ENCODE results near the gene LTBP4. TPM values are rescaled to one million over a fixed set of nuclear protein-coding genes. Genes with fewer than 3 reads are reported as not detected.
A peak's percentile ranks its signal among the peaks of the same experiment; 100 is the strongest.

The LTBP4 gene
- total RNA-seq, 1 donor from 2014 or later: 46.9 TPM

DNA sequence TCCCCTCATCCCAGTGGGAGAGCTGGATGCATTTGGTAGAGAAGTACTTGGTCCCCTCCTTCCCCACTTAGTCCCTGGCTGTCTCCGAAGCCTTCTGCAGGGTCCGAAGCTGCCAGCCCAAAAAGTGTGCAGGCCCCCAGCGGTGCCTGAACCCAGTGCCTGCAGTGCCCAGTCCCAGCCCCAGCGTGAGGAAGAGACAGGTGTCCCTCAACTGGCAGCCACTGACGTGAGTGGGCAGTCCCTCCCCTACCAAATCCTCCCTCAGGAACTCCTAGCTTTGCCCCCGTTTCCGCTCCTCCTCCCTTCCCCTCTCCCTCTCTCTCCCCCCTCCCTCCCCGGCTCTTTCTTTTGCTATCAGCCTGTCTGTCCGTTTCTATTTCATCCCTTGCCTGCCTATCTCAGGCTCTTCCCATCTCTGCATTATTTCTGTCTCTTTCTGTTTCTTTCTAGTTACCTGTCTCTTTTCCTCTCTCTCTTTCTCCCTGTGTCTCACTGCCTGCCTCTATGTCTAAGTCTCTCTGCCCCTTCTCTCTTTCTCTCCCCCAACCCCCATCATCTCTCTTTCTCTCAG is 1.8 kb upstream of the LTBP4 start:
- Histone ChIP-seq H3K36me3 (ENCODE audit: insufficient read depth, low read length) (no peaks in the 10 kb centered on the region), H3K79me2 (ENCODE audit: insufficient read depth, low read length) (no peaks in the 10 kb centered on the region), H3K4me2 (ENCODE audit: low read length) (peak overlapping the region; percentile 86), H3K4me1 (ENCODE audit: insufficient read depth, low read length) (peaks cover 49% of the 10 kb centered on the region), H3K9me3 (ENCODE audit: insufficient read depth, low read depth, low read length) (no peaks in the 10 kb centered on the region), H3K27me3 (ENCODE audit: insufficient read depth, low read length) (no peaks in the 10 kb centered on the region), H2AFZ (ENCODE audit: low read depth, low read length) (no peak overlapping the region), H4K20me1 (ENCODE audit: insufficient read depth, low read length) (peaks cover 14% of the 10 kb centered on the region), H3K9ac (ENCODE audit: low read length) (peak overlapping the region; percentile 12), H3K27ac (ENCODE audit: low read depth, low read length) (no peak overlapping the region), H3K4me3 (ENCODE audit: insufficient read depth, low read depth, low read length) (no peak overlapping the region)
- no peaks in the 10 kb centered on the region for H3K36me3 Mint-ChIP-seq (ENCODE audit: low read depth, unreplicated experiment)
- DNase-seq (ENCODE audit: low read depth): no peak
- no peak for FAIRE-seq
- peaks cover 19% of the 10 kb centered on the region for H3K4me1 Mint-ChIP-seq (ENCODE audit: low read depth, unreplicated experiment)
- H3K27me3 Mint-ChIP-seq (ENCODE audit: low read depth, unreplicated experiment): peaks cover 30% of the 10 kb centered on the region
- no peak for TF ChIP-seq EZH2 (IDR thresholded peaks at IDR 0.05; ENCODE audit: insufficient read depth, low read length)
- TF ChIP-seq, protein P1, sequence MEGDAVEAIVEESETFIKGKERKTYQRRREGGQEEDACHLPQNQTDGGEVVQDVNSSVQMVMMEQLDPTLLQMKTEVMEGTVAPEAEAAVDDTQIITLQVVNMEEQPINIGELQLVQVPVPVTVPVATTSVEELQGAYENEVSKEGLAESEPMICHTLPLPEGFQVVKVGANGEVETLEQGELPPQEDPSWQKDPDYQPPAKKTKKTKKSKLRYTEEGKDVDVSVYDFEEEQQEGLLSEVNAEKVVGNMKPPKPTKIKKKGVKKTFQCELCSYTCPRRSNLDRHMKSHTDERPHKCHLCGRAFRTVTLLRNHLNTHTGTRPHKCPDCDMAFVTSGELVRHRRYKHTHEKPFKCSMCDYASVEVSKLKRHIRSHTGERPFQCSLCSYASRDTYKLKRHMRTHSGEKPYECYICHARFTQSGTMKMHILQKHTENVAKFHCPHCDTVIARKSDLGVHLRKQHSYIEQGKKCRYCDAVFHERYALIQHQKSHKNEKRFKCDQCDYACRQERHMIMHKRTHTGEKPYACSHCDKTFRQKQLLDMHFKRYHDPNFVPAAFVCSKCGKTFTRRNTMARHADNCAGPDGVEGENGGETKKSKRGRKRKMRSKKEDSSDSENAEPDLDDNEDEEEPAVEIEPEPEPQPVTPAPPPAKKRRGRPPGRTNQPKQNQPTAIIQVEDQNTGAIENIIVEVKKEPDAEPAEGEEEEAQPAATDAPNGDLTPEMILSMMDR (IDR thresholded peaks at IDR 0.05; ENCODE audit: insufficient read depth, low read depth, low read length): no peak
- no peaks in the 10 kb centered on the region for H3K9me3 Mint-ChIP-seq (ENCODE audit: unreplicated experiment)
- peak overlapping the region; percentile 69 for H3K4me3 Mint-ChIP-seq (ENCODE audit: unreplicated experiment)
- H3K27ac Mint-ChIP-seq (ENCODE audit: unreplicated experiment): no peak overlapping the region

GRCh38 chr19:40599902-40600569 is 1.1 kb upstream of the LTBP4 start:
- peaks cover 46% of the 10 kb centered on the region for H3K4me1 ChIP-seq (ENCODE audit: insufficient read depth, low read length)
- peak overlapping the region; percentile 86 for H3K4me2 ChIP-seq (ENCODE audit: low read length)
- no peaks in the 10 kb centered on the region for H3K36me3 ChIP-seq (ENCODE audit: insufficient read depth, low read length)
- FAIRE-seq: no peak
- no peaks in the 10 kb centered on the region for H3K36me3 Mint-ChIP-seq (ENCODE audit: low read depth, unreplicated experiment)
- no peaks in the 10 kb centered on the region for H3K9me3 Mint-ChIP-seq (ENCODE audit: unreplicated experiment)
- no peaks in the 10 kb centered on the region for H3K27me3 ChIP-seq (ENCODE audit: insufficient read depth, low read length)
- no peaks in the 10 kb centered on the region for H3K79me2 ChIP-seq (ENCODE audit: insufficient read depth, low read length)
- H3K4me3 ChIP-seq (ENCODE audit: insufficient read depth, low read depth, low read length): no peak overlapping the region
- H3K27ac ChIP-seq (ENCODE audit: low read depth, low read length): no peak overlapping the region
- no peak for TF ChIP-seq EZH2 (IDR thresholded peaks at IDR 0.05; ENCODE audit: insufficient read depth, low read length)
- TF ChIP-seq, protein P1 (IDR thresholded peaks at IDR 0.05; ENCODE audit: insufficient read depth, low read depth, low read length): no peak
- no peak overlapping the region for H3K27ac Mint-ChIP-seq (ENCODE audit: unreplicated experiment)
- H2AFZ ChIP-seq (ENCODE audit: low read depth, low read length): no peak overlapping the region
- H3K9me3 ChIP-seq (ENCODE audit: insufficient read depth, low read depth, low read length): no peaks in the 10 kb centered on the region
- peaks cover 13% of the 10 kb centered on the region for H3K4me1 Mint-ChIP-seq (ENCODE audit: low read depth, unreplicated experiment)
- no peak overlapping the region for H3K9ac ChIP-seq (ENCODE audit: low read length)
- no peak for DNase-seq (ENCODE audit: low read depth)
- H4K20me1 ChIP-seq (ENCODE audit: insufficient read depth, low read length): peaks cover 14% of the 10 kb centered on the region
- peak overlapping the region; percentile 69 for H3K4me3 Mint-ChIP-seq (ENCODE audit: unreplicated experiment)
- H3K27me3 Mint-ChIP-seq (ENCODE audit: low read depth, unreplicated experiment): peaks cover 35% of the 10 kb centered on the region

All from astrocyte (in vitro differentiated cells and primary cell).